Measurements from ENCODE around the gene ABHD1.

Gene ABHD1

GRCh38 chr2:27094353-27094984, 29.1 kb upstream of the ABHD1 start (continued):
- TF ChIP-seq ZNF565 (CRISPR knock-in tag; conservative IDR thresholded peaks at IDR 0.05; ENCODE audit: low read depth) (no peak), OSR1 (CRISPR knock-in tag; IDR thresholded peaks at IDR 0.05) (no peak), TCF4 (CRISPR knock-in tag; IDR thresholded peaks at IDR 0.05; ENCODE audit: borderline replicate concordance) (no peak), ISL1 (CRISPR knock-in tag; IDR thresholded peaks at IDR 0.05) (no peak), ESRRG (CRISPR knock-in tag; IDR thresholded peaks at IDR 0.05) (no peak), ZFP30 (CRISPR knock-in tag; IDR thresholded peaks at IDR 0.05) (no peak), PATZ1 (CRISPR knock-in tag; IDR thresholded peaks at IDR 0.05; ENCODE audit: borderline replicate concordance) (no peak), CREB5 (CRISPR knock-in tag; IDR thresholded peaks at IDR 0.05; ENCODE audit: low read depth) (no peak), PPARA (CRISPR knock-in tag; IDR thresholded peaks at IDR 0.05; ENCODE audit: borderline replicate concordance) (no peak)

GRCh38 chr2:27095427-27095744, 28.2 kb upstream of the ABHD1 start:
- ATAC-seq = no peak
- TF ChIP-seq ZNF70 (CRISPR knock-in tag; IDR thresholded peaks at IDR 0.05) (no peak), SNAI2 (CRISPR knock-in tag; IDR thresholded peaks at IDR 0.05) (no peak), ZFP30 (CRISPR knock-in tag; IDR thresholded peaks at IDR 0.05) (no peak), GLIS3 (CRISPR knock-in tag; IDR thresholded peaks at IDR 0.05) (no peak), TCF4 (CRISPR knock-in tag; IDR thresholded peaks at IDR 0.05; ENCODE audit: borderline replicate concordance) (no peak), CSRNP3 (CRISPR knock-in tag; IDR thresholded peaks at IDR 0.05) (no peak), PATZ1 (CRISPR knock-in tag; IDR thresholded peaks at IDR 0.05; ENCODE audit: borderline replicate concordance) (no peak), ESRRG (CRISPR knock-in tag; IDR thresholded peaks at IDR 0.05) (no peak), RARB (CRISPR knock-in tag; IDR thresholded peaks at IDR 0.05) (no peak), ZNF565 (CRISPR knock-in tag; conservative IDR thresholded peaks at IDR 0.05; ENCODE audit: low read depth) (no peak)

- peak; percentile 93 for ATAC-seq
- TF ChIP-seq CREB5 (CRISPR knock-in tag; IDR thresholded peaks at IDR 0.05; ENCODE audit: low read depth) (no peak), GLIS3 (CRISPR knock-in tag; IDR thresholded peaks at IDR 0.05) (0 out of 2 replicates have a peak, but pooled peaks have one; percentile 8), TOX (CRISPR knock-in tag; IDR thresholded peaks at IDR 0.05; ENCODE audit: borderline replicate concordance) (no peak), TCF4 (CRISPR knock-in tag; IDR thresholded peaks at IDR 0.05; ENCODE audit: borderline replicate concordance) (0 out of 2 replicates have a peak, but pooled peaks have one; percentile 37), ZNF70 (CRISPR knock-in tag; IDR thresholded peaks at IDR 0.05) (no peak), TSHZ2 (CRISPR knock-in tag; IDR thresholded peaks at IDR 0.05) (0 out of 2 replicates have a peak, but pooled peaks have one; percentile 24), SNAI2 (CRISPR knock-in tag; IDR thresholded peaks at IDR 0.05) (no peak)
Measured at GRCh38 chr2:27095745-27096651, 27.6 kb upstream of the ABHD1 start.
